ENCODE measurements around the gene TEX14.

The TEX14 gene

GRCh38 chr17:58560511-58560910 is 131.3 kb downstream of the TEX14 start:
- DNase-seq = no peak

- no peak for DNase-seq
Observed at GRCh38 chr17:58557981-58558380, 133.9 kb downstream of the TEX14 start.

GRCh38 chr17:58556833-58557250 is 135.0 kb downstream of the TEX14 start:
- DNase-seq = no peak

GRCh38 chr17:58555109-58555508 is 136.7 kb downstream of the TEX14 start:
- DNase-seq = peak; percentile 8

- DNase-seq = no peak
Observed at GRCh38 chr17:58541249-58541648, 150.6 kb downstream of the TEX14 start.

- no peak for DNase-seq
Observed at GRCh38 chr17:58539698-58540097, 152.1 kb downstream of the TEX14 start.

- DNase-seq = no peak
Observed at GRCh38 chr17:58538811-58539409, 152.9 kb downstream of the TEX14 start.

GRCh38 chr17:58537266-58537665 is 154.6 kb downstream of the TEX14 start:
- DNase-seq = no peak

GRCh38 chr17:58536542-58536941 is 155.3 kb downstream of the TEX14 start:
- DNase-seq = no peak

- DNase-seq = no peak
Observed at GRCh38 chr17:58535431-58535830, 156.4 kb downstream of the TEX14 start.

GRCh38 chr17:58534901-58535421 is 156.9 kb downstream of the TEX14 start:
- DNase-seq = no peak

GRCh38 chr17:58534331-58534730 is 157.5 kb downstream of the TEX14 start:
- DNase-seq = no peak

GRCh38 chr17:58533616-58534188 is 158.1 kb downstream of the TEX14 start:
- no peak for DNase-seq

GRCh38 chr17:58532555-58532951 is 159.3 kb downstream of the TEX14 start:
- DNase-seq = no peak

- DNase-seq = peak; percentile 68
Observed at GRCh38 chr17:58531661-58532554, 159.9 kb downstream of the TEX14 start.

GRCh38 chr17:58531122-58531521 is 160.7 kb downstream of the TEX14 start:
- no peak for DNase-seq

GRCh38 chr17:58530655-58531054 is 161.2 kb downstream of the TEX14 start:
- DNase-seq = no peak

- DNase-seq = no peak
Observed at GRCh38 chr17:58529275-58529674, 162.6 kb downstream of the TEX14 start.

- no peak for DNase-seq
Observed at GRCh38 chr17:58528443-58528842, 163.4 kb downstream of the TEX14 start.

GRCh38 chr17:58527949-58528348 is 163.9 kb downstream of the TEX14 start:
- no peak for DNase-seq

- no peak for DNase-seq
Observed at GRCh38 chr17:58527306-58527705, 164.5 kb downstream of the TEX14 start.

- no peak for DNase-seq
Observed at GRCh38 chr17:58525239-58525638, 166.6 kb downstream of the TEX14 start.

- no peak for DNase-seq
Observed at GRCh38 chr17:58521680-58522079, 170.2 kb downstream of the TEX14 start.

All from NCI-H774 (cell line).